ENCODE data around the gene RORC.

DNA sequence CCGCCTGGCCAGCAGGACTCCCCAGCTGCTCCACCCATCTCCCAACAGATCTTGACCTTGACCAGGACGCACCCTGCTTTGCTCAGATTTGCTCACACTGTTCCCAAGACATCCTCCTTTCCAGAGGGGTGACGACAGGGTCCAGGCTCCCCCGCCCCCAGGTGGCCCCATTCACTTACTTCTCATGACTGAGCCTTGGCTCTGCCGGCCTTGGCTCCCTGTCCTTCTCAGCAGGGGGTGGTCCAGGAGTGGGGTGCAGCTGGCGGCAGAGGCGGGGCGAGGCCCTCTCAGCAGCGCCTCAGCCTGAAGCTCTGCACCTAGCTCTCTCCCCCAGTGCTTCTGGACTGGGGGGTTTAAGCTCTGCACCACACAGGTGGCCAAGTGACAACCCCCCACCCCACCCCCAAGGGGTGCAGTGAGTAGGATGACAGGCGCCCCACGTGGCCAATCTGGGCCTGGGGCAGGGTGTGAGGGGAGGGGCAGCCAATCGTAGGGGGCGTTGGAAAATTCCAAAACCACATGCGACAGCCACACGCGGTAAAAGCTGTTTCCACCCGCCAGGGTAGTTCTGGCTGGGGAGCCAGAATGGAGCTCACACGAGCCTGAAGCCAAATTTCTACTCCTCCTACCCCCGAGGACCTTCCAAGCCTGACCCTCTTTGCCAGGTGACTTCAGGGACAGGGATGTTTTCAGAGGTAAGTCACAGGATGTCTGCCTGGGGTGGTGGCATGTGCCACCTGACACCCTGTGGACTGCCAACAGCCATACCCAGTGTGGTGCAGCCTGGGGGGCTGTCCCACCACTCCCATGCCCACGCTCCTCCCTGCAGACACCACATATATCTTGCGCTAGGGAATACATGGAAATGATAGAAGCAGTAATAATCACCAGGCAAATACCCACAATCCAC, 5.6 kb downstream of the RORC start:
- TF ChIP-seq CTCF (IDR thresholded peaks at IDR 0.05 in 2 of 3, conservative IDR thresholded peaks at IDR 0.05 in 1 of 3; ENCODE audit: borderline replicate concordance in 1 of 3, insufficient read depth in 1 of 3, low read depth in 2 of 3, low read length in 2 of 3): no peak
- no peak for TF ChIP-seq EZH2phosphoT487 (IDR thresholded peaks at IDR 0.05; ENCODE audit: borderline replicate concordance)
- TF ChIP-seq EGR1 (IDR thresholded peaks at IDR 0.05; ENCODE audit: low read depth): no peak
- TF ChIP-seq ZNF274 (IDR thresholded peaks at IDR 0.05; ENCODE audit: low read depth, low read length): no peak
